Ovary (tissue), 10 donors: ENCODE data around the gene ZBTB4. TPM values are rescaled to one million over a fixed set of nuclear protein-coding genes. Genes with fewer than 3 reads are reported as not detected.
A peak's percentile ranks its signal among the peaks of the same experiment; 100 is the strongest.

Source experiments
- DNase-seq, 5 donors: peaks; one replicate each; pipeline ENCODE4 v3.0.0-alpha.2; 2019 to 2020
- H3K27ac ChIP-seq, 2 donors: fragments of 200-600 bp; one replicate each; pipeline versions ENCODE4 v1.5.1 to v1.8.0; 2019 to 2022
- H3K27me3 ChIP-seq: fragments of 200-600 bp; one replicate; pipeline ENCODE4 v1.8.0; 2022
- H3K36me3 ChIP-seq: fragments of 200-600 bp; sonication (generic); one replicate; pipeline ENCODE4 v1.5.1; 2019
- H3K4me1 ChIP-seq: one replicate; pipeline ENCODE4 v1.8.1; 2013; ENCODE audit warnings: mild to moderate bottlenecking, moderate library complexity; ENCODE audit not compliant: insufficient read depth
- H3K4me3 ChIP-seq: fragments of 200-600 bp; sonication (generic); one replicate; pipeline ENCODE4 v1.5.1; 2017
- H3K9me3 ChIP-seq, 2 donors: fragments of 200-600 bp in 1 of 2; sonication (generic) in 1 of 2; one replicate each; pipeline versions ENCODE4 v1.5.1 to v1.8.1; 2013 to 2019; ENCODE audit warnings: mild to moderate bottlenecking in 1 of 2, moderate library complexity in 1 of 2
- CTCF ChIP-seq, 3 donors: fragments of 450-650 bp in 2 of 3; fragments of 200-600 bp in 1 of 3; IDR thresholded peaks; one replicate each; pipeline versions ENCODE4 v1.5.1 to v1.8.0; 2016 to 2022; ENCODE audit warnings: antibody characterized with exemption in 3 of 3, mild to moderate bottlenecking in 1 of 3
- EP300 ChIP-seq: sonication (generic); formaldehyde crosslinking; IDR thresholded peaks from one replicate; pipeline ENCODE4 v1.6.1; 2017; ENCODE audit warnings: antibody characterized with exemption
- POLR2A ChIP-seq: fragments of 450-650 bp; IDR thresholded peaks from one replicate; pipeline ENCODE4 v1.6.1; 2017; ENCODE audit warnings: antibody characterized with exemption, mild to moderate bottlenecking, moderate library complexity
- WGBS, 3 donors: extraction: QIAGEN DNeasy Blood & Tissue Kit in 1 of 3; methylation state at CpG; one replicate each; pipeline versions ENCODE4 v1.1.5 to v1.1.7; 2013 to 2017; 5-methylcytosine and 5-hydroxymethylcytosine counted together
- intact Hi-C, 4 donors: fragments of 100-400 bp; cut with DNase I; formaldehyde crosslinking; loops; one replicate each; pipeline versions ENCODE4 v1.11.0 to v1.15.1; 2022 to 2023
- long read RNA-seq, 3 donors: library from polyadenylated mRNA in 2 of 3; unstranded in 2 of 3; transcript quantifications; one replicate each; pipeline ENCODE4 v2.0.0 and lab custom pipeline, GENCODE V29; 2021 to 2026
- polyA plus RNA-seq, 2 donors: library from polyadenylated mRNA; stranded (reverse); fragments of 200-250 nt in 1 of 2; fragments of 350-450 nt in 1 of 2; fragmentation: Illumina TruSeq in 1 of 2; extraction: RNeasy Lipid Tissue Mini Kit (QIAGEN cat#74804) in 1 of 2; gene quantifications; one replicate each; pipeline ENCODE4 v1.2.3, GENCODE V29; 2013 to 2014
- total RNA-seq, 7 donors: library from RNA; depleted of rRNA in 2 of 7; stranded (reverse); fragments of >200 nt in 2 of 7; fragmentation: NEBNext Ultra II Directional in 3 of 7; extraction: Animal tissue kit (Norgen Biotek cat#: 25700) in 3 of 7; gene quantifications; one replicate each; pipeline versions ENCODE4 v1.1.0 to v1.2.4, GENCODE V29; 2016 to 2023
- donor health status: DM: no; HTN: no; CAD: no; lungs with moderate emphysema.
- donor health status: DM: no; HTN: no; CAD: no.
- donor health status: Bipolar disorder and iron deficiency.
- donor health status: DM: yes; HTN: yes; CAD: no.
- donor health status: DM: no; HTN: no; CAD: no.
- donor health status: DM: yes; HTN: yes; CAD: no.

The ZBTB4 gene, protein sequence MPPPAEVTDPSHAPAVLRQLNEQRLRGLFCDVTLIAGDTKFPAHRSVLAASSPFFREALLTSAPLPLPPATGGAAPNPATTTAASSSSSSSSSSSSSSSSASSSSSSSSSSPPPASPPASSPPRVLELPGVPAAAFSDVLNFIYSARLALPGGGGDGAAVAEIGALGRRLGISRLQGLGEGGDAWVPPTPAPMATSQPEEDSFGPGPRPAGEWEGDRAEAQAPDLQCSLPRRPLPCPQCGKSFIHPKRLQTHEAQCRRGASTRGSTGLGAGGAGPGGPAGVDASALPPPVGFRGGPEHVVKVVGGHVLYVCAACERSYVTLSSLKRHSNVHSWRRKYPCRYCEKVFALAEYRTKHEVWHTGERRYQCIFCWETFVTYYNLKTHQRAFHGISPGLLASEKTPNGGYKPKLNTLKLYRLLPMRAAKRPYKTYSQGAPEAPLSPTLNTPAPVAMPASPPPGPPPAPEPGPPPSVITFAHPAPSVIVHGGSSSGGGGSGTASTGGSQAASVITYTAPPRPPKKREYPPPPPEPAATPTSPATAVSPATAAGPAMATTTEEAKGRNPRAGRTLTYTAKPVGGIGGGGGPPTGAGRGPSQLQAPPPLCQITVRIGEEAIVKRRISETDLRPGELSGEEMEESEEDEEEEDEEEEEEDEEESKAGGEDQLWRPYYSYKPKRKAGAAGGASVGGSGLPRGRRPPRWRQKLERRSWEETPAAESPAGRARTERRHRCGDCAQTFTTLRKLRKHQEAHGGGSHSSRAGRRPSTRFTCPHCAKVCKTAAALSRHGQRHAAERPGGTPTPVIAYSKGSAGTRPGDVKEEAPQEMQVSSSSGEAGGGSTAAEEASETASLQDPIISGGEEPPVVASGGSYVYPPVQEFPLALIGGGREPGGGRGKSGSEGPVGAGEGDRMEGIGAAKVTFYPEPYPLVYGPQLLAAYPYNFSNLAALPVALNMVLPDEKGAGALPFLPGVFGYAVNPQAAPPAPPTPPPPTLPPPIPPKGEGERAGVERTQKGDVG
- 100 to 1,000 TPM in 3 of 7 donors, 10 to 100 TPM in 4; 39.3 to 123 (median 85.5) TPM for total RNA-seq
- polyA plus RNA-seq = 10 to 100 TPM; 53.8 to 84.5 TPM
- long read RNA-seq, donor 1, partial matches to known transcripts = 2 of 220 reads
- long read RNA-seq, donor 1, other reads (novel, unspliced or antisense) = 218 of 220 reads
- long read RNA-seq, donor 2, full-length matches to known transcripts = 3 of 8 reads
- long read RNA-seq, donor 2, partial matches to known transcripts = 5 of 8 reads
- long read RNA-seq, donor 2, other reads (novel, unspliced or antisense) = 0 of 8 reads
- long read RNA-seq, donor 3, full-length matches to known transcripts = 44 of 179 reads
- long read RNA-seq, donor 3, partial matches to known transcripts = 123 of 179 reads
- long read RNA-seq, donor 3, other reads (novel, unspliced or antisense) = 12 of 179 reads

- Histone ChIP-seq H3K4me3 (peak within 1 kb of the TSS; percentile 84), H3K36me3 (no peaks in the 10 kb centered on the region), H3K4me1 (peaks cover 17% of the 10 kb centered on the region), H3K27me3 (no peaks in the 10 kb centered on the region), H3K27ac (peak within 1 kb of the TSS; percentile 98 to 99), H3K9me3 (no peaks in the 10 kb centered on the region)
- TF ChIP-seq CTCF (IDR thresholded peaks at IDR 0.05) (no peak), POLR2A (peak; percentile 68)
- WGBS, 3 donors = 1% methylated on average over 16 to 86 of the region's 92 CpGs
- DNase-seq = peak; percentile 68 to 81 (median 79)
- intact Hi-C loops = loop anchor here in 3 of 4 donors (5.0 to 10.0 kb wide), 2 partner anchors 37 to 205 kb away; partner anchors contain the start of genes TP53 (in 1 of the 3) and WRAP53 (in 1 of the 3)
Measured at GRCh38 chr17:7479213-7480088, at the start of gene ZBTB4. Gene ZBTB4 (minus strand): TSS chr17:7479631. CDS start chr17:7466801, 12,830 bp downstream.

- intact Hi-C loops = no loop called here
- no peaks in the 10 kb centered on the region for H3K4me1 ChIP-seq
- no peak overlapping the region for H3K27ac ChIP-seq
- no peaks in the 10 kb centered on the region for H3K36me3 ChIP-seq
- TF ChIP-seq CTCF (IDR thresholded peaks at IDR 0.05) (no peak), POLR2A (no peak), EP300 (no peak)
- H3K9me3 ChIP-seq = peaks cover 0 to 2% of the 10 kb centered on the region in 2 donors
- H3K4me3 ChIP-seq = no peak overlapping the region
- DNase-seq = no peak
- no peaks in the 10 kb centered on the region for H3K27me3 ChIP-seq
Measured at GRCh38 chr17:7528842-7529241, 49.4 kb upstream of the ZBTB4 start.

DNA sequence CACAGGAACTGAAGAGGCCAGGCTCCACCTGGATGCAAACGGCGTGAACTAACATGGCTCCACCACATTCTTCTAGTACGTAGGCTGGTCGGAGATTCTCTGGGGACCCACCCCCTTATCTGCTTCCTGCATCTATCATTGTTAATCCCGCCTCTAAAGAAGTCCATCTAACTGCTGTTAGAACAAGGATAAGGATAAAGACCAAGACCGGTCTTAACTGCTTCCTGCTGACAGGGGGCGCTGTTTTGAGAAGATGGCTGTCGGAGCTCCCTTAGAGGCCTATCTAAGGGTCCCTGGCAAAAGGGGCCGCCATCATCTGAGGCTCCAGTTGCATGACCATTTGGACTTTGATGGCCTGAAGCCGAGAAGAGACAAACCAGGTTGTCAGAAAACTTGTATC is 43.6 kb upstream of the ZBTB4 start:
- WGBS, 3 donors = 44 to 56% (median 52%) methylated on average over 10 of the region's 10 CpGs

More for the DNA sequence above, 43.6 kb upstream of the ZBTB4 start:
- H3K27ac ChIP-seq = no peak overlapping the region
- H3K27me3 ChIP-seq = no peaks in the 10 kb centered on the region
- intact Hi-C loops = no loop called here
- H3K36me3 ChIP-seq = no peaks in the 10 kb centered on the region
- no peak overlapping the region for H3K4me3 ChIP-seq
- H3K4me1 ChIP-seq = no peaks in the 10 kb centered on the region
- TF ChIP-seq CTCF (IDR thresholded peaks at IDR 0.05) = no peak
- no peaks in the 10 kb centered on the region for H3K9me3 ChIP-seq
- DNase-seq = peak in 1 of 5 donors; percentile 33
